ENCODE results near the gene KRTAP20-2.

The KRTAP20-2 gene

DNA sequence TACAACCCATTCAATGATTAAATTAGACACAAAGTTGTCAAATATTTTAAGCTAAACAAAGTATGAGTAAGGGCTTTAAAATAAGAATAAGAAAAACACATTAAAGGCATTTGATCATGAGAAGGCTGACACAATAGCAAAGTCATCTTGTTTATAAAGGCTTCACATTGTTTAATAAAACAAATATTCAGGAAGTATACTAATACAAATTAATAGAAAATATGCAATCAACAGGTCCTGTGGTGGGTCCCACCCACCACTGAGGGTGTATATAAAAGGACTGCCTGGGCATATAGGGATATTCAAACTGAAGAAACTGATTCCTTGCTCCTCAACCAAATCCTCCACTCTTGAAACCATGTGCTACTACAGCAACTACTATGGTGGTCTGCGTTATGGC is at the start of gene KRTAP20-2:
Gene KRTAP20-2 (plus strand): TSS at position 301 of the 400 bp plus-strand sequence. CDS start 58 bp downstream, at position 359.
- DNase-seq: no peak

DNA sequence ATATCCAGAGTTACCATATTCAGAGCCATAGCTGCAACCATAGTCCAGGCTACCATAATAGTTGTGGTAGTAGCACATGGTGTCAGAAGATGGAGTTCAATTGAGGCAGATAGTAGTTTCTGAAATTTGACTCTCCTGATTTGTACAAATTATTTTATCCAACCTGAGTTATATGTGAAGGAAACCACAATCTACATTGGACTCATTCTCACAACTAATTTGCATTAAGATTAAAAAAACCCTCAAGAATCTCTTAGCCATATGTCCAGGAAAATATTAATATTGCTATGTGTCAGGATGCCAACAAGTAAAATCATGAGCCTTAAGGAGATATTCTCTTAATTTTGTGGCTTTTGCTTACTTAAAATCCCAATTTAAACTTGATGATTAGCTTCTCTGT is 44.7 kb upstream of the KRTAP20-2 start, which contains the start of gene KRTAP22-2:
Gene KRTAP22-2 (minus strand): TSS at position 101 of the 400 bp plus-strand sequence.
- no peak for DNase-seq

DNA sequence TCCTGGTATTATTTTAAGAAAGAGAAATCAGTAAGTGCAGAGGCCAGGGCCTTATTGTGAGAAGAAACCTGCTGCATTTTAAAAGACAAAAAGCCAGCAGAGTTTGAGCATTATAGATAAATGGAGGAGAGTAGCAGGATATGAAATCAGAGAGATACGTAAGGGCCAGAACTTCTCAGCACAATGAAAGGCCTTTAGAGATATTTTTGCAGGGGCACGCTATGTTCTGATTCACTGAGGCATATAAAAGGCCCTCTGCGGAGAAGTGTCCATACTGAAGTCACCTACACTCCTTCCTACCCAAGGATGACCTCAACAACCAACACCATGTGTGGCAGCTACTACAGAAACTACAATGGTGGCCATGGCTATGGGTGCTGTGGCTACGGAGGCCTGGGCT is 42.9 kb upstream of the KRTAP20-2 start, which contains the start of gene KRTAP6-3:
Gene KRTAP6-3 (plus strand): TSS at position 301 of the 400 bp plus-strand sequence. CDS start 6 bp downstream, at position 307.
- DNase-seq: no peak

GRCh38 chr21:30598802-30599201 is 36.2 kb upstream of the KRTAP20-2 start, which contains the start of gene KRTAP6-2:
Gene KRTAP6-2, minus strand, starts transcription at chr21:30598902. Its CDS starts 28 bp downstream, at chr21:30598874.
- DNase-seq: no peak

DNA sequence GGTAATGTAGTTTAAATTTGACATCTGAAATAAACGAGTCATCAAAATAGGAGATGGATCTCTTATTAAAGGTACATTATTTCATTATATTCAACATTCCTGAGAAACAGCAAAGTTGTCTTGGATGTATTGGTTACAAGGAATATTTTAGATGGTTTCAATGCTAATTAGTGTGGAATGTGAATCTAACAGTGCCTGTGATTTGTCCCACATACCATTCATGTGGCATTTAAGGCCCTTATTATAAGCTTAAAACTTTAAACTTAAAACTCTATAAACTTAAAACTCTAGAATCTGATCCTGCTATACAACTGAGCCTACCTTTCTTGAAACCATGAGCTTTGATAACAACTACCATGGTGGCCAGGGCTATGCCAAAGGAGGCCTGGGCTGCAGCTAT is 34.2 kb upstream of the KRTAP20-2 start, which contains the start of gene KRTAP22-1:
Gene KRTAP22-1 (plus strand): TSS at position 301 of the 400 bp plus-strand sequence.
- no peak for DNase-seq

DNA sequence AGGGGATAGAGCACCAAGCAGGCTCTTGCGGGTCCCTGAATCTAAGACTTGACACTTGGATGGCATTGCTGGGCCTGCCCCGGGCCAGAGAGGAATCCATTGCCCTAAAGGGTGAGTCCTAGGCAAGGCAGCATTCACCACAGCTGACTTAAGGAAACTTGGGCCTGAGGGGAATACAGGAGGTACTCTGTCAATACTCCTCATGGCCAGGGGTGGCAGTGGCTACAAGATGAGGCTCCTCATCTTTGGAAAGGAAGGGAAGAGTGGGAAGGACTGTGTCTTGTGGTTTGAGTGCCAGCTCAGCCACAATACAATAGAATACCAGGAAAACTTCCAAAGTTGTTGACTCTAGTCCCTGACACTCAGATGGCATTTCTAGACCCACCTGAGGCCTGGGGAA is 29.0 kb upstream of the KRTAP20-2 start:
- no peak for DNase-seq

- no peak for DNase-seq
These were observed 22.9 kb upstream of the KRTAP20-2 start for GRCh38 chr21:30612132-30612531.

DNA sequence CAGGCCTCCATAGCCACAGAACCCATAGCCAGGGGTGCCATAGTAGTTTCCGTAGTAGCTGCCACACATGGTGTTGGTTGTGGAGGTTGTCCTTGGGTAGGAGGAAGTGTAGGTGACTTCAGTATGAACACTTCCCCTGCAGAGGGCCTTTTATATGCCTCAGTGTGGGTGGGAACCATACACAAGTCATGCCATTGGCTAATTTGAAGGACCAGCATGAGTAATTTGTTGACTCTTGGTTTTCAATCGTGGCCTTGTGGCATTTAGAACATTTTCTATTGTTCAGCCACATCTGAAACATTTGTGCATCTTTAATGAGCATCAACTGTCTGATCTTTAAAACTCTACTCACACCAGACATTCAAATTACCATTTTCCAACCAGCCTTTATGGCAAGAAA is 21.2 kb upstream of the KRTAP20-2 start, which contains the start of gene KRTAP6-1:
Gene KRTAP6-1 (minus strand): TSS at position 95 of the 400 bp plus-strand sequence. CDS start 26 bp downstream, at position 69.
- no peak for DNase-seq

GRCh38 chr21:30615199-30615598 is 19.8 kb upstream of the KRTAP20-2 start:
- no peak for DNase-seq

GRCh38 chr21:30616125-30616524 is 18.9 kb upstream of the KRTAP20-2 start, which contains the start of gene KRTAP20-1:
Gene KRTAP20-1, plus strand, starts transcription at chr21:30616425. Its CDS starts 30 bp downstream, at chr21:30616455.
- DNase-seq: no peak

DNA sequence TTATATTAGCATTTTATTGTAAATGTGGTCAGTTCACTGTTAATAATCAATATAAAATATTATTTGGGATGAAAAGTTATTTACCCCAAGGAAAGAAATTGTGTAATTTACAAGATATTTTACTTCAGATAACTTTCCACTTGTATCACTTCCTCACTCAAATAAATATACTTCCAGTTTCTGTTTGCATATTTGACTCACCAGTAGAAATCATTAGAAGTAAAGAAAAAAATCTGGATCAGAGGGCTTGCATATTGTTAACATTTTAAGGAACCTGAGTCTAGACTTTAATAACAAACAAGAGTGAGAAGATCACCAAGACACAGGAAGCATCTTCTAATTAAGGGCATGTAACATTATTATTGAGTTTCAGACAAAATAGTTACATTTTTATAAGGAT is 14.9 kb upstream of the KRTAP20-2 start:
- no peak for DNase-seq

DNA sequence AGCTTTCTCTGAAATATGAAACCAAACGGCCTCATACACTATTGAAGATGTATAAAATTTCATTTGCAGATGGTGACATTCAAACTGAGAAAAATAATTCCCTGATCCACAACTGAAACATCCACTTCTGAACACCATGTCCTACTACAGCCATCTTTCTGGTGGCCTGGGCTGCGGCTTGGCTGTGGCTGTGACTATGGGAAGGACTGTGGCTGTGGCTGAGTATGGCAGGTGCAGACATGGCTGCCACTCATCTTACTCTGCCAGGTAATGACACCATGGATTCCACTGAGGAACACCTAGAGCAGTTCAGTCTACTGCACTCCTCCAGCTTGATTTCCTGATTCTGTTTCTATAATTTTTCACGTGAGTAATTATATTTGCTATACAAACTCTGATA is 14.5 kb upstream of the KRTAP20-2 start, which contains the start of gene KRTAP20-4:
Gene KRTAP20-4 (plus strand): TSS at position 106 of the 400 bp plus-strand sequence.
- DNase-seq: no peak

DNA sequence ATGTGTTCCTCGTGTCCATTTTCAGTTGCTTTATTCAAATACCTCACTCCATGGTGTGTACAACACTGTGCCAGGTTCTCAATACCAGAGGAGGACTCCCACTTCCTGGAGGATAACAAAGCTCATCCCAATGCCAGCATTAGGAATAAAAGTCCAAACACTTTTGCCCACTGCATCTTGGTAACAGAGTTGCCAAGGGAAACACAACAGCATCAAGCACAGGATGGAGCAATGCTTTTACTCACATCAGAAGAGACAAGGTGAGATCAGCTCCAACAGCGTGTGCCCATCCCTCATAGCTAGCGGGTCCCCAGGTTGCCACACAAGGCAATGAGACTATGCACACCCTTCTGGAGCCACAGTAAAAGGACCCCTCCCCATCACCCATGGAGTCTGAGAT is 11.6 kb upstream of the KRTAP20-2 start:
- no peak for DNase-seq

DNA sequence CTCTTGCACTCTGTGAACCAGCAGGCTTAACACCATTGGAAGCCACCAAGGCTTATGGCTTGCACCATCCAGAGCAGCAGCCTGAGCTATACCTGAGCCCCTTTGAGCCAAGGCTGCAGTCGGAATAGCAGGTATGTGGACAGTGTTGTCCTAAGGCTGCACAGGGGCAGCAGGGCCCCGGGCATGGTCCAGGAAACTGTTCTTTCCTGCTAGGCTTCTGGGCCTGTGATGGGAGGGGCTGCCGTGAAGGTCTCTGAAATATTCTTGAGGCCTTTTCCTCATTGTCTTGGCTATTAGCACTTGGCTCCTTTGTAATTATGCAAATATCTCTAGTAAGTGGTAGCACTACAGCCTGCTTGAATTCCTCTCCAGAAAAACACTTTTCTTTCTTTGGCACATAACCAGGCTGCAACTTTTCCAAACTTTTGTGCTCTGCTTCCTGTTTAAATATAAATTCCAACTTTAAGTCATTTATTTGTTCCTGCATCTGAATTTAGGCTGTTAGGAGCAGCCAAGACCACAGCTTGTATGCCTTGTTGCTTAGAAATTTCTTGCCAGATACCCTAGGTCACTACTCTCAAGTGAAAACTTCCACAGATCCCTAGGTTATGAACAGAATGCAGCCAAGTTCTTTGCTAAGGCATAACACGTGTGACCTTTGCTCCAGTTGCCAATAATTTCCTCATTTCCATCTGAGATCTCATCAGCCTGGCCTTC is 9.4 kb upstream of the KRTAP20-2 start:
- DNase-seq: no peak

DNA sequence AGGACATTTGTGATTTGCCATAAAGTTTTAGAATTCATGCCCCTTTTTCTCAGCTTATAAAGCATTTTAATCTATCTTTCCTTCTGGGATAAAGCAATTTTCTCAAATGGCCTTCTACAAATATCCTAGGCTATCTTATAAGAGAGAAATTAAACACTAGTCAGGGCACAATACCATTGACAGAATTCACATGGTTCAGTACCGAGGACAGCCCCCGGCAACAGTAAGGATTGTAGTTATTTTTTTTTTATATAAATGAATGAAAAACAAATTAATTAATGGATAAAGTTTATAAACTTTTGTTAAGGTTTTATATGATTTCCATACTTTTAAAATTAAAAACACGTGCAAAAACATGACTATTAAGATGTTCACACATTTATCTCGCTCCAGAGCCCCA is 6.9 kb upstream of the KRTAP20-2 start:
- DNase-seq: no peak

GRCh38 chr21:30629200-30629599 is 5.8 kb upstream of the KRTAP20-2 start:
- no peak for DNase-seq

- no peak for DNase-seq
These were observed 3.7 kb downstream of the KRTAP20-2 start for GRCh38 chr21:30638686-30639085.

- DNase-seq: no peak
These were observed 7.6 kb downstream of the KRTAP20-2 start, which contains the start of gene KRTAP20-3 for GRCh38 chr21:30642564-30642963. Gene KRTAP20-3, plus strand, starts transcription at chr21:30642864.

- DNase-seq: no peak
These were observed 12.0 kb downstream of the KRTAP20-2 start for GRCh38 chr21:30646904-30647414.

- no peak for DNase-seq
These were observed 17.9 kb downstream of the KRTAP20-2 start for GRCh38 chr21:30652891-30653290.

- no peak for DNase-seq
These were observed 33.8 kb downstream of the KRTAP20-2 start for GRCh38 chr21:30668776-30669175.

GRCh38 chr21:30672985-30673650 is 38.1 kb downstream of the KRTAP20-2 start:
- DNase-seq: no peak

DNA sequence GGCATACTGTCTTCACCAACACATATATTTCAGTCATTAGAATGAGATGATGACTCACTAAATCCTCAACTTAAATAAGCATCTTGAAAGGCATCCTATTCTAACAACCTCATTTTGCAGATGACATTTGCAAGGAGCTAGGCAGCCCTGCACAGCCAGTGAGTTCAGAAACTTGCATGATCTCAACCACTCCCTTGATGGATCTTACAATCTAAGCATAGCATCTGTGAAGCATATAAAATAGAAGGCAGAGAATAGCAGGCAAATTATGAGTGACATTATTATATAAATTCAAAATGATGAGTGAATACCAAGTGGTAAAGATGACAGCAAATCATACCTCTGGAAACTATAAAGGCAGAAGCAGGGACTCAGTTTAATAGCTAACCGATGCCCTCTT is 39.3 kb downstream of the KRTAP20-2 start:
- no peak for DNase-seq
